Measurements from ENCODE around the gene GRB10. TPM values are rescaled to one million over a fixed set of nuclear protein-coding genes. Genes with fewer than 3 reads are reported as not detected.

Gene GRB10
- total RNA-seq, 1 donor from 2014 or later = 106 TPM

- no peak for DNase-seq (ENCODE audit: low spot score)
These were observed 21.0 kb upstream of the GRB10 start for GRCh38 chr7:50803359-50804337.

- no peak for DNase-seq (ENCODE audit: low spot score)
These were observed 19.2 kb upstream of the GRB10 start for GRCh38 chr7:50801907-50802306.

GRCh38 chr7:50799873-50800272 lies 17.2 kb upstream of the GRB10 start:
- no peak for DNase-seq (ENCODE audit: low spot score)

GRCh38 chr7:50798126-50798525 lies 15.4 kb upstream of the GRB10 start:
- no peak for DNase-seq (ENCODE audit: low spot score)

- DNase-seq (ENCODE audit: low spot score) = no peak
These were observed 13.1 kb upstream of the GRB10 start for GRCh38 chr7:50795831-50796230.

- DNase-seq (ENCODE audit: low spot score) = no peak
These were observed 12.6 kb upstream of the GRB10 start for GRCh38 chr7:50795253-50795652.

- no peak for DNase-seq (ENCODE audit: low spot score)
These were observed 11.4 kb upstream of the GRB10 start for GRCh38 chr7:50793947-50794570.

- peak; percentile 68 for DNase-seq (ENCODE audit: low spot score)
These were observed 10.6 kb upstream of the GRB10 start for GRCh38 chr7:50793120-50793946.

- DNase-seq (ENCODE audit: low spot score) = no peak
These were observed 9.8 kb upstream of the GRB10 start for GRCh38 chr7:50792342-50793119.

- no peak for DNase-seq (ENCODE audit: low spot score)
These were observed 9.2 kb upstream of the GRB10 start for GRCh38 chr7:50791938-50792341.

GRCh38 chr7:50791363-50791937 lies 8.8 kb upstream of the GRB10 start:
- no peak for DNase-seq (ENCODE audit: low spot score)

GRCh38 chr7:50790381-50790780 lies 7.7 kb upstream of the GRB10 start:
- no peak for DNase-seq (ENCODE audit: low spot score)

- DNase-seq (ENCODE audit: low spot score) = no peak
These were observed 5.7 kb upstream of the GRB10 start for GRCh38 chr7:50788382-50788781.

GRCh38 chr7:50787825-50788224 lies 5.1 kb upstream of the GRB10 start:
- DNase-seq (ENCODE audit: low spot score) = no peak

GRCh38 chr7:50785346-50785745 lies 2.6 kb upstream of the GRB10 start:
- no peak for DNase-seq (ENCODE audit: low spot score)

GRCh38 chr7:50783801-50784507 lies 1.3 kb upstream of the GRB10 start:
- DNase-seq (ENCODE audit: low spot score) = no peak

- DNase-seq (ENCODE audit: low spot score) = no peak
These were observed 607 bp upstream of the GRB10 start for GRCh38 chr7:50783303-50783702.

- DNase-seq (ENCODE audit: low spot score) = no peak
These were observed 1.1 kb downstream of the GRB10 start for GRCh38 chr7:50781381-50782293.

- no peak for DNase-seq (ENCODE audit: low spot score)
These were observed 2.3 kb downstream of the GRB10 start for GRCh38 chr7:50780436-50780835.
